NK-92 (cell line): Measurements from ENCODE around the gene BRPF3.

Source experiments
- DNase-seq: peaks from one replicate; lab custom pipeline; 2025; ENCODE audit not compliant: unreplicated experiment; lab: John Stamatoyannopoulos, UW

The BRPF3 gene

GRCh38 chr6:36266913-36267644 is 70.5 kb downstream of the BRPF3 start:
- DNase-seq, result no peak

- DNase-seq, result no peak
Measured at GRCh38 chr6:36267731-36268477, 71.4 kb downstream of the BRPF3 start.

DNA sequence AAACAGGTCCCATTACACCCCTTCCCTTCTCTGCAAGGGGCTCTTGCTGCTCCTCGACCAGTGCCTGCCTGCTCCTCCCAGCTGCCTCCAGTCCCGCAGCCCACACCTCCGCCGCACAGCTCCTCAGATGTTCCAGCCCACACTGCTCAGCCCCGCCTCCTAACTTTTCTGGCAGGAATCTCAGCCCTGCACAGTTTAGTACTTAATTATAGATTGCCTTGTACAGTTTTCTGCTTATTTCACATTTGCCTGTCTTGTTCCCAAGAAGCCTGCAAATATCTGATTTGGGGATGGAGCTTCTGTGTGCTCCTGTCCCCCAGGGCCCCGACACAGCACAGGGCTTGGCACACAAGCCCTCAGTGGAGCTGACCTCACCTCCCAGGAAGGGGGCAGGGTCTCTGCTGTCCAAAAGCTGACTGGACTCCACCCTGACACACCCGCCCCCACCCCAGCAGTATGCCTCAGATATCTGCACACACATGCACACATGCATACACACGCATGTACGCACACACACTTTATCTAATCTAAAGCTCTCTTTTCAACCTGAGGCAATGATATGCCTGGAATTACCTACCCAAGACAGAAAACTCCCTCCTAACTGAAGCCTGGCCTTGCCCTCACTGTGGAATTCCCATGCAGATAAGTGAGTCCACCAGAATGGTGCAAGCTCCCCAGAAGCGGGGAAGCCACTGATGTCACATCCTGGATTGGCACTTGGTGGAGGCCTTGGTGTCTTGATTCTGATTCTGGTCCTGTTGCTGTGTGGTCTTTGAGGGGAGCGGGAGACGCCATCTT is 72.1 kb downstream of the BRPF3 start:
- no peak for DNase-seq

DNA sequence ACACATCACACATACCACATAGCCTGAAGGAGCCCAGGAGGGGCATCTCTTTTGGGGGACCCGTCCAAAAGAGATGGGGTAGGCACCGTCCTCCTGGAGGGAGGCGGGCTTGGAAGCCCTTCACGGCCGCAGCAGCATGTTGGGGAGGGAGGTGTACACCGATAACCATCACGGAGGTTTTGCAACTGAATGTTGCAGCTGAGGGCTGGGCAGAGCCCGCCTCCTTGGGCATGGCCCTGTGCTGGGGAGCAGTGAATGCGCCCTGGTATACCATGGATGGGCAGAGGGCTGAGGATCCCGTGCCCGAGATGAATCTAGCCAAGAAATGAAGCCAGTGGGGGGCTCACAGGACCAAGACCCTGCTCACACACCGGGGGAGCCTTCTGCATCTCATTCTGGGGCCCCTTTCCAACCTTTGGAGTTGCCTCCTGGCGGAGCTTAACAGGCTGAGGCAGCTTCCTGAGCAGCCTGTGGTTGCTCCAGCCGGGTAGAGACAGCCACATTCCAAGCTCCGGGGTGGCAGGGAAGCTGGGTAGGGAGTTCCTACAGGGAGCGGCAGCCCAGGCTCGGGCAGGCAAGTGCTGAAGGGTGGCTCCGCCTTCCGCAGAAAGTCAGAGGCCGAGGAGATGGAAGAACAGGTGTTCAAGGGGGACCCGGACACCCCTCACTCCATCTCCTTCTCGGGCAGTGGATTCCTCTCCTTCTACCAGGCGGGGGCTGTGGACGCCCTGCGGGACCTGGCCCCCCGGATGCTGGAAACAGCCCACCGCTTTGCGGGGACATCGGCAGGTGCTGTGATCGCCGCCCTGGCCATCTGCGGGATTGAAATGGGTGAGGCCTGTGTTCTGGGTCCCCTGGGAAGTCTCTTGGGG is 73.5 kb downstream of the BRPF3 start, which contains the start of gene PNPLA1:
Gene PNPLA1, plus strand, starts transcription at position 227 of the 872 bp plus-strand sequence. Its CDS starts 400 bp downstream, at position 627.
- no peak for DNase-seq

- DNase-seq, result no peak
Measured at GRCh38 chr6:36272234-36272633, 75.7 kb downstream of the BRPF3 start.

DNA sequence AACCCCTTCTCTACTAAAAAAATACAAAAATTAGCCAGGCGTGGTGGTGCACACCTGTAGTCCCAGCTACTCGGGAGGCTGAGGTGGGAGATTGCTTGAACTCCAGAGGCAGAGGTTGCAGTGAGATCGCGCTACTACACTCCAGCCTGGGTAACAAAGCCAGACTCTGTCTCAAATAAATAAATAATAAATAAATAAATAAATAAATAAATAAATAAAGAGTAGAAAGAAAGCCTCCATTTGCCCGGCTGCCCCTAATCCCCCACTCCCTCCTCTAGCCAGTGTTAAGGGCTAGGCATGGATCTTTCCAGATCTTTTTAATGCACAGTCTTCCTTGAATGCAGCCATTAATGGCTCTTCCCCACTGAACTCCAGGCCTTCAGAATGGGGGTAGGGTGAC is 76.5 kb downstream of the BRPF3 start:
- no peak for DNase-seq

DNA sequence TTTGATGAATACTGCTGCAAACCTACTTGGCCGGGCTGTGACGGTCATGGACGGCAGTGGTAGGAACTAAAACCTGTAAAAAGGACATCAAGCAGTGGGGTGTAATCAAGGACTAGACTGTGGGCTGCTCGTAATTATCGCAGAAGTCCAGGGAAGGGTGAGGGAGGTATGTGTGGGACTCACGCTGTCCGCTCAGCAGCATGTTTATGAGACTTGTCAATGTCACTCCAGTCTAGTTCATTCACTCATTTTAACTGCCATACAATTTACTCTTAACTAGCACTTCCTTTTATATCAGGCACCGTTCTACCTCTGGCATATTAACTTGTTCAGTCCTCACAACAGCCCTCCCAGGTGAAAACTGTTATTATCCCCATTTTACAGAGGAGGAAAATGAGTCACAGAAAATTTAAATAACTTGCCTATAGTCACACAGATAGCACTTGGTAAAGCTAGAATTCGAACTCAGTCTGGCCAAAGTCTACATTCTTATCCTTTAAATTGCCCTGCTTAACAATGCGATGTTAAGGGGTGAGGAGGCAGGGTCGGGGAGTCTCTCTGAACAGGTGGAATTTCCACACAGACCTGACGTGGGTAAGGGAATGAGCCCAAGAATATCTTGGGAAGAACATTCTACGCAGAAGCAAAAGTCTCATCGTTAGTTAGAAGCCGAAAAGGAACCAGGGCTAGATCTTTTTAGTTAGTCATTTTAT is 77.4 kb downstream of the BRPF3 start:
- no peak for DNase-seq

DNA sequence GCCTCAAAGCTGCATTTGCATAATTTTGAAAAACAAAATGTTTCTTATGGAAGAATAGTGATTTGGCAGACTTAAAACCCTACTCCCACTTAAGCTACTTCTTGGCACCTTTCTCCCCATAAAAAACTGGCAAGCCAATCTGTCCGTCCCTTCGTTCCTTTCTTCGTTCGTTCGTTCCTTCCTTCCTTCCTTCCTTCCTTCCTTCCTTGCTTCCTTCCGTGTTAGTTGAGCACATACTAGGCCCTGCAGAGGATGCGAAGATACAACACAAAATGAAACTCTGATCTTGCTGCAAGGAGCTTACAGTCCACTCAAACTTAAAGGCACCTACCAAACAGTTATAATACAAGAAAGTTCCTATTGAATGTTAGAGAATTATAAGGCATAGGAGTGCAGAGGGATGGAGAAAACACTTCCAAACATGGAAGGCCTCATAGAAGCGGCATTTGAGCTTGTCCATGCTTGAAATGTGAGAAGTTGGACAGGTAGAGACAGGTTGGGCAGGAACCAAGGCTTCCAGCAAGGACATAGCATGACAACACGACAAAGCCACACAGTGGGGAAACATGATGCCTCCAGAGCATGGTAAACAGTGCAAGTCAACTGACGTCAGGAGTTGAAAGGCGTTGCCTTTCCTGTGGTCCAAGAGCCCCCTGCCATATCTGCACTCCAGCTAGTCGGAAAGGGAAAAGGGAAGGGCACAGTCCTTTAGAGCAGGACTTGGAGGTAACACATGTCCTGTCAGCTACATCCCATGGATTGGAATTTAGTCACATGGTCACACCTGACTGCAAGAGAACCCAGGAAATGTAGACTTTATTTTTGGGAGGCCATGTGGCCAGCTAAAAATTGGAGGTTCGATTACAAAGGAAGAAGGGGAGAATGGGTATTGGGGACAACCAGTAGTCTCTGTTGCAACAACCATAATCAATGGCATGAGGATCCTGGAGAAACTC is 80.3 kb downstream of the BRPF3 start:
- DNase-seq, result no peak

DNA sequence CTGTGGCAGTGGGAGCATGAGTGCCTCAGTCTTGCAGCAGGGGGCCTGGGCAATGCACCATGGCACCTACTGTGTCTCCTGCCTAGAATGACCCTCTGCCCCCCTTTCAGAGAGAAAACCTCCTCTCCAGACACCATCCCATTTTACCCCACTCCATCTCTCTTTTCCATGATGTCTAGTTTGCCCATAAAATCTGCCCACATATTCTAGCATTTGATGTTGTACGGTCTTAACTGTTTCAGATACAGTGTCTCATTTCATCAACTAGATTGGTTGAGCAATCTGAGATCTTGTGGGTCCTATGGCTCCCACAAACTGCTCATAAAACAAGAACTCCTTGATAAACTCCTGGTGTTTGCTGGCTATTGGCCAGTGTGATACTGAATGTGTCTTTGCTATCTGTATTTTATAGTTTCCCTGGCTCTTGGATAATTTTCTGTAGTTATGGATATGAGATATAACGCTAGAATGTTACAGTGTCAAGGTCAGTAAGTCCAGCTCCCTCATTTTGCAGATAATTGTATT is 81.5 kb downstream of the BRPF3 start:
- DNase-seq, result no peak

GRCh38 chr6:36280467-36280866 is 83.9 kb downstream of the BRPF3 start:
- DNase-seq, result no peak

- DNase-seq, result no peak
Measured at GRCh38 chr6:36280983-36281382, 84.4 kb downstream of the BRPF3 start.
